NCI-H1417 (cell line): ENCODE results near the gene AHCYL2.
"Not testable (repeated sequence)": the region's sequence is repeated elsewhere in the genome, so short reads cannot be mapped to it uniquely, and the experiment has no call there.

Source experiments
- DNase-seq, 3 experiments: peaks; one replicate each; lab custom pipeline; 2025; lab: John Stamatoyannopoulos, UW

Gene AHCYL2

DNA sequence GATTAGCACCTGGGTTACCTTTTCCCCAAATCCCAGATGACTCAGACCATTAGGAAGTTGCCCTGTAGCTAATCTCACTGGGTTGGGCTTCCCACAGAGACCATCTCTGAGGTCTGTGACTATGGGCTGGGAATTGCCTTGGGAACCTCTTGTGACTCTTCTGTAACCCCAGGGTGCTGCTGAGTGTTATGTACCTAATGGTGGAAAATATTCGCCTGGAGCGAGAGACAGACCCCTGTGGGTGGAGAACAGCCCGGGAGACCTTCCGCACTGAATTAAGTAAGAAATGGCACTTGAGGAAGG, 229.4 kb downstream of the AHCYL2 start:
- peak in 1 of 3 experiments; percentile 32 for DNase-seq

DNA sequence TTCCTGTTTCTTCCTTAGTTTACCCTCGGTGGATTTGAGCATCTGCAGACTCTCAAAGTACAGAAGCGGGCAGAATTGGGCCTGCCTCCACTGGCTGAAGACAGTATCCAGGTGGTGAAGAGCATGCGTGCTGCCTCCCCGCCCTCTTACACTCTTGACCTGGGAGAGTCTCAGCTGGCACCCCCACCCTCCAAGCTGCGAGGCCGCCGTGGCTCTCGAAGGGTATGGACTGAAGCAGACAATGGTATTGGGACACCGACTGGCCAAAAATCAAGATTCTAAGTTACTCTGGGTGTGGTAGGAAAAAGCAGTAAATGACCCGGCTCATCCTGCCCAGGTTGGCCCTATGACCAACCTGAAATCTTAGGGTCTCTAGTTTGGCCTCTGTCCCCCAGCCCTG, 231.6 kb downstream of the AHCYL2 start:
- DNase-seq, result no peak

GRCh38 chr7:129457101-129457500, 232.3 kb downstream of the AHCYL2 start:
- peak in 1 of 3 experiments; percentile 50 for DNase-seq

DNA sequence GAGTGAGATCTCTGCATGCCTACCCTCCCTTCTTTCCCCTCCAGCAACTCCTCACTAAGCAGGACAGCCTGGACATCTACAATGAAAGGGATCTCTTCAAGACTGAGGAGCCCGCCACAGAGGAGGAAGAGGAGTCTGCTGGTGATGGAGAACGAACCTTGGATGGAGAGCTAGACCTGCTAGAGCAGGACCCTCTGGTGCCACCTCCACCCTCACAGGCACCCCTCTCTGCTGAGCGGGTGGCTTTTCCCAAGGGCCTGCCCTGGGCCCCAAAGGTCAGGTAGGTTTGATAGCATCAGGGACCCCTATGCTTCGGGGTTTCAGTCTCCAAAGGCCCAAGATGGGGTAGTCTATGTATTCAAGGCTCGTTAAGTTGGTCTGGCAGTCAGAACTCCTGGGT, 233.3 kb downstream of the AHCYL2 start:
- no peak for DNase-seq

DNA sequence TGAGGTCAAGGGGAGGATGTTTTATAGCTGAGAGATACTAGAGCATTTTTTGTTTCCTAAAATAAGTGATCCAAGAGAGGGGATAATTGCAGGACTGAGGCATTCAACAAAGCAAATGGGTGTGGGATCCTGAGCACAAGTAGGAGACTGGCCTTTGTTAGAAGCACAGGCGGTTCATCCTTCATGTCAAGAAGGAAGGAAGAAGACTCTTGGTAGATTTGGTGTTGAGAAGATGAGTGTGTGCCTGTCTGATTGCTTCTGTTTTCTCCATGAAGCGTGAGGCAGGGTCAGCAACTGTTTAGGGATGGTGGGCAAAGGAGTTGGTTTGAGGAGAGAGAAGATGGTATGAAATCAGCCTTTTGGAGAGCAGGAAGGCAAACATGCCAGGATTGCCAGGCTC, 237.0 kb downstream of the AHCYL2 start:
- no peak for DNase-seq

DNA sequence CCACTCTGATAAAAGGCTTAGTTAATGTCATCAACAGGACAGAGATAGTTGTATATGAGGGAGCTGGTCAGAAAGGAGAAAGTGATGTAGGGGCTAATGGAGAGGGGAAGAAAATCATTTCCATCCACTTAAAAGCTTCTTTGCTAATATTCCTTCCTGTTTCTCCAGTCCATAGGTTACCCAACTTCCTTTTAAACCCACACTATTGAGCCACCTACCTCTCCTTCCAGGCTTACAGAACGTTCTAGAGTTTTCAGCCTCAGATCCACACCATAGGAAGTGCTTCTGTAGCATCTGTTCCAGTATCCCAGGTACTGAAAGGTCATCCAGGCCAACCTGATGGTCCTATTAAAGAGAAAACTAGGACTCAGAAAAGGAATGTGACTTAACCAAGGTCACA, 237.6 kb downstream of the AHCYL2 start:
- DNase-seq, result no peak

- no peak for DNase-seq
Measured at GRCh38 chr7:129464194-129464593, 239.4 kb downstream of the AHCYL2 start.

GRCh38 chr7:129465080-129465479, 240.2 kb downstream of the AHCYL2 start:
- peak in 1 of 3 experiments; percentile 44 for DNase-seq

DNA sequence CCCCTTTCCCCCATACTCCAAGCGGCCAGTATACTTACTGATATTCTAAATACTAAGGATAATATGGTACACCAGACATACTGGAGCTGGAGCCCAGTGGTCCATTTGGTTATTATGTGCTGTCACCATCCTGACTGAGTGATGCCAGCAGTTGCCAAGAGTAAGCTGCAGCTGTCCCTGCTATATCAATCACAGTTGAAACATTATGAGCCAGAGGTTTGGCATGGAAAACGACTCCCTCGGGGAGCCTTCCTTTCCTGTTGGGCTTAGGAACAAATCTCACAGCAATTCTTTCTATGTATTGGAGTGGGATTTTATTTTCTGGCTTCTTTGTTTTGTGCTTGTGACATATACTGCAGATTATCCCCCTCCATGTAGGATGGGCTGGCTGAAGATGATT, 242.0 kb downstream of the AHCYL2 start:
- DNase-seq, result no peak

- no peak for DNase-seq
Measured at GRCh38 chr7:129468087-129468486, 243.3 kb downstream of the AHCYL2 start.

GRCh38 chr7:129468547-129468946, 243.7 kb downstream of the AHCYL2 start:
- no peak for DNase-seq

GRCh38 chr7:129469930-129470329, 245.1 kb downstream of the AHCYL2 start:
- DNase-seq, result no peak

- DNase-seq, result no peak
Measured at GRCh38 chr7:129470411-129470810, 245.6 kb downstream of the AHCYL2 start.

DNA sequence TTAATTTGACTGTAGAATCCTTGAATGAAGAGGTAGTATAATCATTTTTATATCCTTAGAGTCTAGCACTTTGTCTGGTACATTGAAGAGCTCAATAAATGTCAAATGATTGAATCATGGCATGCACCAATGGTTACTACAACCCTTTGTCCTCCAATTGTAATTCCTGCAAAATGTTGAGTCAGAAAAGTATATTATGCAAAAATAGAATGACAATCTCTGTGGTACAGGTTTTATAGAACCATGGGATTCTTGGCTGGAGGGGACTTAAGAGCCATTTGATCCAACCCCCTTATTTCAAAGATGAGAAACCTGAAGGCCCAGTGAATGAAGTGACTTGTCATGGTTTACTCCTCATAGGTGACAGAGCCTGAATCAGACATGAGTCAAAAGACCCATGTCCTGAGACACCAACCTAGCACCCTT, 246.6 kb downstream of the AHCYL2 start:
- no peak for DNase-seq

- not testable (repeated sequence) for DNase-seq
Measured at GRCh38 chr7:129475931-129476330, 251.1 kb downstream of the AHCYL2 start.

GRCh38 chr7:129476398-129476797, 251.6 kb downstream of the AHCYL2 start:
- DNase-seq, result not testable (repeated sequence)
